SK-N-SH (cell line): Measurements from ENCODE around the gene GNAI3. TPM values are rescaled to one million over a fixed set of nuclear protein-coding genes. Genes with fewer than 3 reads are reported as not detected.

Source experiments
- CTCF ChIA-PET: fragments of 300-600, 350-600 bp; formaldehyde crosslinking; extraction: SDS; loops from one replicate; lab custom pipeline; 2021; lab: Yijun Ruan, JAX
- POLR2A ChIA-PET: fragments of 350-600 bp; sonication (Branson Sonifier 250); formaldehyde crosslinking; extraction: SDS; loops from one replicate; lab custom pipeline; 2020; ENCODE audit warnings: antibody characterized with exemption, inconsistent platforms; lab: Yijun Ruan, JAX
- DNase-seq: peaks from one replicate; pipeline ENCODE4 v3.0.0; 2012
- H2AFZ ChIP-seq: fragments of 200-600 bp; sonication (generic); 2 replicates; pipeline ENCODE4 v1.8.1; 2016; ENCODE audit warnings: antibody characterized with exemption, mild to moderate bottlenecking, low read depth
- H3F3A ChIP-seq: fragments of 200-600 bp; sonication (generic); replicated peaks from 2 replicates; pipeline ENCODE3; 2016; ENCODE audit warnings: antibody characterized with exemption, mild to moderate bottlenecking; ENCODE audit not compliant: insufficient read depth
- H3K27ac ChIP-seq, 2 experiments: fragments of 200-500 bp in 1 of 2; fragments of 200-600 bp in 1 of 2; sonication (Bioruptor generic) in 1 of 2; sonication (generic), shearing (Covaris generic) in 1 of 2; 2 replicates each; pipeline versions ENCODE4 v1.5.1 to v1.6.1; 2014 to 2016; ENCODE audit warnings: low read depth in 2 of 2, inconsistent platforms in 1 of 2, low read length in 1 of 2, mild to moderate bottlenecking in 1 of 2, mixed read lengths in 1 of 2
- H3K27me3 ChIP-seq: fragments of 200-600 bp; sonication (generic), shearing (Covaris generic); 2 replicates; pipeline ENCODE4 v1.6.1; 2016; ENCODE audit warnings: mixed run types; ENCODE audit not compliant: insufficient read depth
- H3K36me3 ChIP-seq, 2 experiments: fragments of 200-500 bp in 1 of 2; fragments of 200-600 bp in 1 of 2; sonication (Bioruptor generic) in 1 of 2; sonication (generic) in 1 of 2; replicated peaks in 1 of 2; 2 replicates each; pipeline versions ENCODE3 to v1.5.1; 2014 to 2016; ENCODE audit warnings: low read length in 1 of 2, mild to moderate bottlenecking in 1 of 2; ENCODE audit not compliant: insufficient read depth in 2 of 2, control insufficient read depth in 1 of 2
- H3K4me1 ChIP-seq, 2 experiments: fragments of 200-500 bp in 1 of 2; fragments of 200-600 bp in 1 of 2; sonication (Bioruptor generic) in 1 of 2; sonication (generic), shearing (Covaris generic) in 1 of 2; 2 replicates each; pipeline versions ENCODE4 v1.5.1 to v1.6.1; 2014 to 2016; ENCODE audit warnings: low read depth in 1 of 2, low read length in 1 of 2, mixed run types in 1 of 2; ENCODE audit not compliant: insufficient read depth in 2 of 2, control insufficient read depth in 1 of 2
- H3K4me2 ChIP-seq: fragments of 200-600 bp; sonication (generic), shearing (Covaris generic); 2 replicates; pipeline ENCODE4 v1.6.1; 2017; ENCODE audit warnings: mixed run types
- H3K4me3 ChIP-seq, 2 experiments: fragments of 200-500 bp in 1 of 2; fragments of 200-600 bp in 1 of 2; sonication (Bioruptor generic) in 1 of 2; sonication (generic), shearing (Covaris generic) in 1 of 2; 2 replicates each; pipeline versions ENCODE4 v1.5.1 to v1.8.1; 2014 to 2016; ENCODE audit warnings: low read depth in 2 of 2, inconsistent platforms in 1 of 2, low read length in 1 of 2, mild to moderate bottlenecking in 1 of 2, mixed read lengths in 1 of 2, moderate library complexity in 1 of 2
- H3K79me2 ChIP-seq: fragments of 200-600 bp; sonication (generic); 2 replicates; pipeline ENCODE4 v1.8.1; 2017; ENCODE audit warnings: mild to moderate bottlenecking; ENCODE audit not compliant: insufficient read depth
- H3K9ac ChIP-seq: fragments of 200-600 bp; sonication (generic); 2 replicates; pipeline ENCODE4 v1.6.1; 2017; ENCODE audit warnings: mixed run types
- H3K9me2 ChIP-seq: fragments of 200-600 bp; sonication (generic); 2 replicates; pipeline ENCODE4 v1.6.1; 2017; ENCODE audit warnings: mixed run types
- H3K9me3 ChIP-seq: fragments of 200-600 bp; sonication (generic); 2 replicates; pipeline ENCODE4 v1.6.1; 2017; ENCODE audit warnings: mixed run types, mild to moderate bottlenecking, moderate library complexity
- H4K20me1 ChIP-seq: fragments of 200-600 bp; sonication (generic); 2 replicates; pipeline ENCODE4 v1.6.1; 2017; ENCODE audit warnings: mild to moderate bottlenecking, mixed run types; ENCODE audit not compliant: insufficient read depth
- CHD2 ChIP-seq: fragments of 150-350 bp; IDR thresholded peaks from 2 replicates; pipeline ENCODE4 v1.6.1; 2018; ENCODE audit warnings: low read length; ENCODE audit not compliant: partially characterized antibody
- FOSL2 ChIP-seq: IDR thresholded peaks from 2 replicates; pipeline ENCODE4 v1.4.0; 2012; ENCODE audit warnings: low read depth, mild to moderate bottlenecking, moderate library complexity, borderline replicate concordance
- FOXJ3 ChIP-seq: sonication (generic); formaldehyde crosslinking; IDR thresholded peaks from 2 replicates; pipeline ENCODE4 v1.5.1; 2020; ENCODE audit warnings: mild to moderate bottlenecking, missing genetic modification reagents
- FOXM1 ChIP-seq: IDR thresholded peaks from 2 replicates; pipeline ENCODE4 v1.4.0; 2012; ENCODE audit warnings: low read depth, mild to moderate bottlenecking
- GATA2 ChIP-seq: sonication (generic); formaldehyde crosslinking; IDR thresholded peaks from 2 replicates; pipeline ENCODE4 v1.5.0; 2020; ENCODE audit warnings: mild to moderate bottlenecking, missing genetic modification reagents
- NFIC ChIP-seq: IDR thresholded peaks from 2 replicates; pipeline ENCODE4 v1.4.0; 2012; ENCODE audit warnings: borderline replicate concordance
- RCOR1 ChIP-seq: fragments of 150-350 bp; IDR thresholded peaks from 2 replicates; pipeline ENCODE4 v1.6.1; 2017; ENCODE audit warnings: antibody characterized with exemption, low read length
- SIN3A ChIP-seq: IDR thresholded peaks from 2 replicates; pipeline ENCODE4 v1.6.1; 2012; ENCODE audit warnings: low read depth, mild to moderate bottlenecking, low read length, moderate library complexity, borderline replicate concordance
- TCF12 ChIP-seq: IDR thresholded peaks from 2 replicates; pipeline ENCODE4 v1.4.0; 2012
- YY1 ChIP-seq: IDR thresholded peaks from 2 replicates; pipeline ENCODE4 v1.4.0; 2012; ENCODE audit warnings: low read depth, mild to moderate bottlenecking
- ZBTB33 ChIP-seq: IDR thresholded peaks from 2 replicates; pipeline ENCODE4 v1.4.0; 2012; ENCODE audit warnings: low read depth, borderline replicate concordance
- WGBS: methylation state at CpG from one replicate; pipeline ENCODE4 v1.1.6; 2017; ENCODE audit warnings: low lambda C conversion rate; 5-methylcytosine and 5-hydroxymethylcytosine counted together
- polyA plus RNA-seq, 3 experiments: library from polyadenylated mRNA; depleted of rRNA; stranded (reverse); fragments of >200 nt; gene quantifications; 2 replicates each; pipeline ENCODE4 v1.2.3, GENCODE V29; 2012
- TF ChIP-seq, protein P1 (sequence below): fragments of 200-600 bp; sonication (generic); IDR thresholded peaks from 2 replicates; pipeline ENCODE4 v1.6.1; 2017; ENCODE audit warnings: antibody characterized with exemption, mild to moderate bottlenecking, moderate library complexity

The GNAI3 gene
- polyA plus RNA-seq, 1 of the 3 experiments (the other 2 are of a cell fraction), result 4.0 TPM

DNA sequence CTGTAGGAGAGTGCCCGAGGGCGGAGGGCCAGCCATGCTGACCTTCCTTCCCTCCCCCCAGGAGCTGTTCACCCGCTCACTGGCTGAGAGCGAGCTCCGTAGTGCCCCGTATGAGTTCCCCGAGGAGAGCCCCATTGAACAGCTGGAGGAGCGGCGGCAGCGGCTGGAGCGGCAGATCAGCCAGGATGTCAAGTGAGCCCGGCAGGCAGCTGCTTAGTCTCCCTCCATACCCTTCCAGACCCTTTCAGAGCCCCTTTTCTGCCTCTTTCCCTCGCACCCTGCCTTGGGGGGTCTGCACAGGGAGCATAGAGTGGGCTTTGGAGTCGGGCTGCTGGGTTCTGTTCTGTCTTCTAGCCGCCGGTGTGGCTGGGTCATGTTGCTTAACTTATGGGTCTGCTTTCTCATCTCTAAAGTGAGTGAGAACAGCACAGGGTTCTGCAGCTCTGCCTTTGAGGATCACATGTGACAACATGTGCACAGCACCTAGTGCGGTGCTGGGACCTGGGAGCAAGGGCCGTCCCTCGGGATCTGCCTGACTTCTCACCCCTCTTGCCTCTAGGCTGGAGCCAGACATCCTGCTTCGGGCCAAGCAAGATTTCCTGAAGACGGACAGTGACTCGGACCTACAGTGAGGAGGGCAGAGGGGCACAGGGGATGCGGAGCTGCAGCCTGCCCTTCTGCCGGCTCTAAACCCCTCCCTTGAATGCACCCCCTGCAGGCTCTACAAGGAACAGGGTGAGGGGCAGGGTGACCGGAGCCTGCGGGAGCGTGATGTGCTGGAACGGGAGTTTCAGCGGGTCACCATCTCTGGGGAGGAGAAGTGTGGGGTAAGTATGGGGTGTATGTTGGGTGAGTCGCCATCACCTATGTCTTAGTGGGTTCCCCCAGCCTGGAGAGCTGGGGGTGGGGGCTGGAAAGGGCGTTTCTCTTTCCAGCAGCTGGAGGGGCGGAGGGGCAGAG lies 77.5 kb downstream of the GNAI3 start:
- TF ChIP-seq NFIC, result no peak
- TF ChIP-seq, protein P1, sequence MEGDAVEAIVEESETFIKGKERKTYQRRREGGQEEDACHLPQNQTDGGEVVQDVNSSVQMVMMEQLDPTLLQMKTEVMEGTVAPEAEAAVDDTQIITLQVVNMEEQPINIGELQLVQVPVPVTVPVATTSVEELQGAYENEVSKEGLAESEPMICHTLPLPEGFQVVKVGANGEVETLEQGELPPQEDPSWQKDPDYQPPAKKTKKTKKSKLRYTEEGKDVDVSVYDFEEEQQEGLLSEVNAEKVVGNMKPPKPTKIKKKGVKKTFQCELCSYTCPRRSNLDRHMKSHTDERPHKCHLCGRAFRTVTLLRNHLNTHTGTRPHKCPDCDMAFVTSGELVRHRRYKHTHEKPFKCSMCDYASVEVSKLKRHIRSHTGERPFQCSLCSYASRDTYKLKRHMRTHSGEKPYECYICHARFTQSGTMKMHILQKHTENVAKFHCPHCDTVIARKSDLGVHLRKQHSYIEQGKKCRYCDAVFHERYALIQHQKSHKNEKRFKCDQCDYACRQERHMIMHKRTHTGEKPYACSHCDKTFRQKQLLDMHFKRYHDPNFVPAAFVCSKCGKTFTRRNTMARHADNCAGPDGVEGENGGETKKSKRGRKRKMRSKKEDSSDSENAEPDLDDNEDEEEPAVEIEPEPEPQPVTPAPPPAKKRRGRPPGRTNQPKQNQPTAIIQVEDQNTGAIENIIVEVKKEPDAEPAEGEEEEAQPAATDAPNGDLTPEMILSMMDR, result no peak
- TF ChIP-seq FOSL2, result no peak
- TF ChIP-seq FOXJ3 (CRISPR knock-in tag), result no peak
- no peak for TF ChIP-seq SIN3A
- no peak for TF ChIP-seq CHD2
- no peak for TF ChIP-seq FOXM1
- TF ChIP-seq YY1, result no peak
- TF ChIP-seq GATA2 (CRISPR knock-in tag), result no peak
- TF ChIP-seq RCOR1, result no peak
- no peak for TF ChIP-seq ZBTB33
- TF ChIP-seq TCF12, result no peak
- TF ChIP-seq, all 33 proteins: peak for 0

More for the DNA sequence above, 77.5 kb downstream of the GNAI3 start:
- Histone ChIP-seq H3K36me3 (peaks cover 2 to 42% of the 10 kb centered on the region in 2 experiments), H4K20me1 (peaks cover 55% of the 10 kb centered on the region), H3K4me3 (no peak overlapping the region), H3K4me2 (no peak overlapping the region), H3K79me2 (peaks cover 43% of the 10 kb centered on the region), H3K4me1 (peaks cover 4 to 46% of the 10 kb centered on the region in 2 experiments; a peak in 1 of 4 replicates), H3K27ac (no peak overlapping the region; a peak in 1 of 4 replicates), H3K27me3 (no peaks in the 10 kb centered on the region), H3K9me2 (no peaks in the 10 kb centered on the region), H3K9me3 (no peaks in the 10 kb centered on the region), H3K9ac (no peak overlapping the region), H2AFZ (no peak overlapping the region), H3F3A (no peaks in the 10 kb centered on the region)
- CTCF ChIA-PET, result interaction anchor here (1.2 to 11.9 kb wide), 4 partner anchors 14 to 80 kb away, joined by 3 to 114 read pairs (median 10); partner anchors contain the start of gene GSTM4
- 92% methylated on average over 21 of the region's 32 CpGs for WGBS
- POLR2A ChIA-PET, result no interaction called here
- DNase-seq, result peak; percentile 17
